Esophagus muscularis mucosa (tissue), 3 donors: Measurements from ENCODE around the gene SPANXC.
A peak's percentile ranks its signal among the peaks of the same experiment; 100 is the strongest.

ENCODE experiments used
- POLR2A ChIP-seq: fragments of 450-650 bp; IDR thresholded peaks from one replicate; pipeline ENCODE4 v1.6.1; 2017; ENCODE audit warnings: antibody characterized with exemption, moderate library complexity, mild to moderate bottlenecking, low read depth
- POLR2AphosphoS5 ChIP-seq, 2 donors: sonication (generic); formaldehyde crosslinking; IDR thresholded peaks; one replicate each; pipeline ENCODE4 v1.6.1; 2017; ENCODE audit warnings: antibody characterized with exemption in 2 of 2
- TF ChIP-seq, protein P1 (sequence below), 3 experiments: fragments of 200-600 bp in 2 of 3; fragments of 450-650 bp in 1 of 3; sonication (generic) in 2 of 3; IDR thresholded peaks; one replicate each; pipeline ENCODE4 v1.5.1; 2017 to 2019; ENCODE audit warnings: antibody characterized with exemption in 3 of 3, mild to moderate bottlenecking in 2 of 3, moderate library complexity in 1 of 3

DNA sequence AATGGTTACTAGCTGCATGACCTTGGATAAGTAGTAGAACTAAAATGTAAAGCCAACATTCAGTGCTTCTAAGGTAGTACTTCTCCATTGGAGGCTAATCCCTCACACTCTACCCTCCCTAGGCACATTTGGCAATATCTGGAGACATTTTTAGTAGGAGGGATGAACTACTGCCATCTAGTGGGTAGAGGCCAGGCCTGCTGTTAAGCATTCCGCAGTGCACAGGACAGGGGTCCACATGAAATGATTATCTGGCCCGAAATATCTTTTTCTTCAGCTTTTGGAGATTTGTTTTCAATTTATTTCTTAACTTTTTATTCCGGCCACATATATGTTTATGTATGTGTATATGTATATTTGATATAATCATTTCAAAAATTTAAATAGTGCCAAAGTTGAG, 36.0 kb upstream of the SPANXC start:
- TF ChIP-seq, protein P1, sequence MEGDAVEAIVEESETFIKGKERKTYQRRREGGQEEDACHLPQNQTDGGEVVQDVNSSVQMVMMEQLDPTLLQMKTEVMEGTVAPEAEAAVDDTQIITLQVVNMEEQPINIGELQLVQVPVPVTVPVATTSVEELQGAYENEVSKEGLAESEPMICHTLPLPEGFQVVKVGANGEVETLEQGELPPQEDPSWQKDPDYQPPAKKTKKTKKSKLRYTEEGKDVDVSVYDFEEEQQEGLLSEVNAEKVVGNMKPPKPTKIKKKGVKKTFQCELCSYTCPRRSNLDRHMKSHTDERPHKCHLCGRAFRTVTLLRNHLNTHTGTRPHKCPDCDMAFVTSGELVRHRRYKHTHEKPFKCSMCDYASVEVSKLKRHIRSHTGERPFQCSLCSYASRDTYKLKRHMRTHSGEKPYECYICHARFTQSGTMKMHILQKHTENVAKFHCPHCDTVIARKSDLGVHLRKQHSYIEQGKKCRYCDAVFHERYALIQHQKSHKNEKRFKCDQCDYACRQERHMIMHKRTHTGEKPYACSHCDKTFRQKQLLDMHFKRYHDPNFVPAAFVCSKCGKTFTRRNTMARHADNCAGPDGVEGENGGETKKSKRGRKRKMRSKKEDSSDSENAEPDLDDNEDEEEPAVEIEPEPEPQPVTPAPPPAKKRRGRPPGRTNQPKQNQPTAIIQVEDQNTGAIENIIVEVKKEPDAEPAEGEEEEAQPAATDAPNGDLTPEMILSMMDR (IDR thresholded peaks at IDR 0.05): peak in 2 of 3 experiments; percentile 34 to 36
- TF ChIP-seq POLR2AphosphoS5 (IDR thresholded peaks at IDR 0.05) (no peak), POLR2A (no peak)
